GM21423 (cell line): ENCODE data around the gene ISOC1.

Experiments
- ATAC-seq: cut with Tn5 transposase; IDR thresholded peaks from one replicate; pipeline ENCODE4 v1.9.1; 2021; ENCODE audit warnings: mild to moderate bottlenecking, moderate library complexity; ENCODE audit not compliant: unreplicated experiment

ISOC1 gene

DNA sequence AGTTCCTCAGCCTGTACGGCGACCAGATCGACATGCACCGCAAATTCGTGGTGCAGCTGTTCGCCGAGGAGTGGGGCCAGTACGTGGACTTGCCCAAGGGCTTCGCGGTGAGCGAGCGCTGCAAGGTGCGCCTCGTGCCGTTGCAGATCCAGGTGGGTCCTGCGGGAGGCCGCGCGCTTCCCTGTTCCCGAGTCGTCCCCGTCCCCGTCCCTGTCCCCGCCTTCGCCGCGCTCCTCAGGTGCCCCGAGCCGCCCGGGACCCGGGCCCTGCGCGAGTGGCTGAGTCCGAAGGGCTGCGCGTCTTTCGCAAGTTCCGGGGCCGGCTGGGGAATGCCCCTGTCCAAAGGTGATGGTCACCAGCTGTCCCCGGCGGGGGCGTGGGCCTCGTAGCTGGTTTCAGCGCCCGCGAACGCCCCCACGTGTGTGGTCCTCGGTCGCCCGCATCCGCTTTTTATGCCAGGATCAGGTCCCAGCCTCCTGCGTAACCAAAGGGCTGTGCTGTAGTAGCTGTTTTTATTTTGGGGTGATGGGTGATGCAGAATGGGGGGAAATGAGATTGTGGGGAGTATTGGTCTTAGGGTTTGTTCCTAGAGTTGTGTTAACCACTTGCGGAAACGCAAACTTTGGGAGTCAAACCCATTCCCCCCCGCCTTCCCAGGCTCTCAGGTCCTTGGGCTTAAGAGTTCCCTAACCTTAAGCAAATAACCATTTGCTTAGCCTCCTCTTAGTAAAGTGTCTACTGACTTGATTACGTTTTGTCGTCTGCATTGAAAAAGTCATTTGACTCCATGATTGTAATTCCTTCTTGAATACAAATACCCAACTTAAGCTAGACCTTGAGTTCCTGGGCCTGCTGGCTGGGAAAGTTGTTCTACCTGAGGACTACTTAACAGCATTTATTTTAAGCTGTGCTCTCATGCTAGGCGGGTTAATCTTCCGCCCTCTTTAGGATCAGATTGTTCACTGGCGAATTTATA is 663 bp downstream of the ISOC1 start:
- peak; percentile 38 for ATAC-seq

DNA sequence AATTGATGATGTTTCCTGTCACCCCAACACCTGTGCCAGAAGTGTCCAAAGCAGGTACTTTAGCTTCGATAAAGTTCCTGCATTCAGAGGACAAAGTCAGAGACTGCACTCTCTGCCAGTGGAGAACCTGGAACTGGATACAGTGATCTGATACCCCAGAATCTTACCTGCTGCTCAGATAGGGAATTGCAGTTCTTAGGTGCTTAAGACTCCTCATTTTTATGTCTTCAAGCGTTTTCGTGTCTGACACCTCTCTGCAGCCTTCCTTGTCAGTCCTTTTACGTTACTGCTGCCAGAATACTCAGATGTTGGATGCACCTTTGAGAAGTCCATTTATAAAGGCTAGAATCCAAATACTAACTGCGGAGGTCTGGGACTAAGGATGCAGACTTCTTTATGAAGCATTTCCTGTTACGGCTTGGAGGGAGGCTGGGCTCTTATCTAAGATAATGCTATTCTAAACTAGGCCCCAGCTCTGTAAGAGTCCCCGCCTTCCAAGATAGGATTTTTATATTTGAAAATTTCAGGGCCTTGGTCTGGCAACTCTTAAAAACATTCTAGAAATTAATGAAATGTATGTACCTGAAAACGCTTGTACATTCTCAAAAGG is 1.9 kb downstream of the ISOC1 start:
- ATAC-seq: no peak

DNA sequence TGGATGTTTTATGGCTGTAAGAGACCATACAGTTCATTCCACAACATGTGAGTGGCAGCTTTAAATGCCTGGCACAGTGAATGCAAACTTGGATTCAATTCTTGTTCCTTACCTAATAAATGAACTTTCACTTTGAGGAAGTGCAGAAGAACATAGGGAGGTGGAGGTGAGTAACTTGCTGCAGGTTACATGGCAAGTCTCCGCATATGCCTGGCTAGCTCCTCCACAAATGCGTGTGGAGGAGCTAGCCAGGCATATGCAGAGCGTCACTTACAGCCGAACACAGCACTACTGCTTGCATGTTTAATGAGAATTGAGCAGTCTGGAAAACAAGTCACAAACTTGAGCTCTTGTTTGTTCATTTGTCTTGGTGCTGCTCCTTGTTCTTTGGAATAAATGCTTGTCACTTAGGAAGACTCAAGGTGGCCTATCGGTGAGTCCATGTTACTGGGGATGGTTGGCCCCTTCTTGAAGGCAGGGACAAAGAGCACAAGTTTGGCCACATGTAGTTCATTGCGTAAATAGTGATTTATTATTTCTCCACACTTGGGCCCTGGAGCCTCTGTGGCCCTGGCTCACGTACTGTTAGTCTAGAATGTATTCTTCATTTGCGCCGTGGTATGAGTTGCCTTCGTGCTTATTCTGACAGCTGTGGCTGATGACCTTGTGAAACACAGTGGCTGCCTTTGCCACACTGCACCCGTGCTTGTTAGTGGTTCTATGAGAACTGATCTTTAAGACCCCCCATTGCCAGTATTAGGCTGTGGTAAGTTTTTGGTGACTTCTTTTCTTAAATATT is 3.1 kb downstream of the ISOC1 start:
- no peak for ATAC-seq

DNA sequence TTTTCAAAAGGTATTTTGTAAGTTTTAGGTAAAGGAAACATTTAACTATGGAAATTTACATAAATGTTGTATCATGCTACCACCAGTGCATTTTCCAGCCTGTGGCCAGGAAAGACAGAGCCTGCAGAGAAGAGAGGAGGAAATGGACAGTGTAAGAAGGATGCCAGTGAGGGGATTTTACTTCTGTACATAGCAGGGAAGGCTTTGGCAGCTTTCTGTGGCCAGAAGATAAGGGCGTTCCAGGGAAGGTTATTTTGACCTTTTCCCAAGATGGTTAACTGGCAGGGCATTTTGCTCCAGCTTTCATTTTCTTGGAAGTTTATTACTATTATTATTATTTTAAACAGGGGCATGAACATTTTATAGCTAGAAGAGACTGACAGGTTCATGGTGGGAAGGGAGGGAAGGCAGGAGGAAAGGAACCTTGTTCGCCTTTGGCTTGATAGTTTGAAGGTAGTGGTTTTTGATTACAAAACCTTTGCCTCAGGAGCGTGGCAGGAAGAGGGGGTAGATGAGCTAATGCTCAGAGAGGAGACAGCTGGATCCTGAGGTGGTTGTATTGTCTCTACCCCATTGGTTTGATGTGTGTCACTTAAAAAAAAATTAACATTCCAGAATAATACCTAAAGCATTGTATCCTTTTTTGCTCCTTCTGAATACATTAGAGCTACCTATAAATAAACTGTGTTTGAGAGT is 4.1 kb downstream of the ISOC1 start:
- ATAC-seq: no peak

DNA sequence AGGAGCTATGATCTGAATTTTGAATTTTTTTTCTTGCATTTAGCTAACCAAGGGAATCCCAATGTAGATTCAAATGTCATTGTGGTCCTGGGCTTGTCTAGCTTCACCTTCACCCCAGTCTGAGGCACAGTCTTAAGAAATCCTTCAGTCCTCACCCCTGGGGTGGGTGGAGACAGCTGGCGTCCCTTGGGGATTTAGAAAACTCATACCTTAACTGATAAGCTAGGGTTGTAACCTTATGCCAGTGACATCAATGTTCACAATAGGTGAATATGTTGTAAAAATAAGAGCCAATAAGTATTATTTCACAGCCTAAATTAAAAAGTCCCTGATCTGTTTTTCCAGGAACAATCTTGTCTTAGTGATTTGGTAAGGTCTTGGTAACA is 4.6 kb downstream of the ISOC1 start:
- no peak for ATAC-seq

DNA sequence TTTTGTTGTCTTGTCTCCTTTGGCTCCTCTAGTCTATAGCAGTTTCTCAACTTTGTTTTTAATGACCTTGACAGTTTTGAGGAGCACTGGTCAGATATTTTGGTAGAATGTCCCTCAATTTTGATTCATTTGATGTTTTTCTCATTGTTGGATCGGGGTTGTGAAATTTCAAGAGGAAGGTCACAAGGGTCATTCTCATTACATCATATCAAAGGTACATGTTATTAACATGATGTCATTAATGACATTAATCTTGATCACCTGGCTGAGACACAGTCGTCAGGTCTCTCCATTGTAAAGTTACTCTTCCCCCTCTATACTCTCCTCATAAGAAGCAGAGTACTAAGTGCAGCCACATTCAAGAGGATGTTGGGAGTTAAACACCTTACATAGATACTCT is 7.2 kb downstream of the ISOC1 start:
- ATAC-seq: no peak

DNA sequence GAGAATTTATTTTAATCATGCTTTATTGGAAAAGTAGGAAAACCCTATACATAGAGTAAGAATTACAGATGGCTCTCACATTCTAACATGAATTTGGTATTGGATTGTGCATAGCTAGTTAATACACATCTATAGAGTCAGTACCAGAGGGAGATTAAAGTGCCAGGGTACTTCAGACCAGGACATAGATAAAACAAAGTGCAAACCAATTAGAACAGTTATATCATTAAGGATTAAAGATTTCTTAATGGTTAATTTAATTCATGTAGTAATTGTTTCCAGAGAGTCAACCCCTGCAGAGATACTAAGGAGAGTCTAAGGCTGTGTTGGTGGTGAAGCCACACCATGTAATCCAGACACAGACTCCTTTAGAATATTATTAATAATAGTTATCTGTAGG is 8.8 kb downstream of the ISOC1 start:
- ATAC-seq: no peak

DNA sequence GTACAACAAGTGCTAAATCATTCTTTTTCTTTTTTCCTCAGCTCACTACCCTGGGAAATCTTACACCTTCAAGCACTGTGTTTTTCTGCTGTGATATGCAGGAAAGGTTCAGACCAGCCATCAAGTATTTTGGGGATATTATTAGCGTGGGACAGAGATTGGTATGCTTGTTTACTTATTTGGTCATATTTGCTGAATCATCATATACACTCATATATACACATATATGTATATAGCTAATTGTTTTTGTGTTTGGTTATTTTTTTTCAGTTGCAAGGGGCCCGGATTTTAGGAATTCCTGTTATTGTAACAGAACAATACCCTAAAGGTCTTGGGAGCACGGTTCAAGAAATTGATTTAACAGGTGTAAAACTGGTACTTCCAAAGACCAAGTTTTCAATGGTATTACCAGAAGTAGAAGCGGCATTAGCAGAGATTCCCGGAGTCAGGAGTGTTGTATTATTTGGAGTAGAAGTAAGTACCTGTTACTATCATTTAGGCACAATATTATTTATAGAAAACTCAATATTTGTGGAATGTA is 10.4 kb downstream of the ISOC1 start:
- ATAC-seq: no peak

DNA sequence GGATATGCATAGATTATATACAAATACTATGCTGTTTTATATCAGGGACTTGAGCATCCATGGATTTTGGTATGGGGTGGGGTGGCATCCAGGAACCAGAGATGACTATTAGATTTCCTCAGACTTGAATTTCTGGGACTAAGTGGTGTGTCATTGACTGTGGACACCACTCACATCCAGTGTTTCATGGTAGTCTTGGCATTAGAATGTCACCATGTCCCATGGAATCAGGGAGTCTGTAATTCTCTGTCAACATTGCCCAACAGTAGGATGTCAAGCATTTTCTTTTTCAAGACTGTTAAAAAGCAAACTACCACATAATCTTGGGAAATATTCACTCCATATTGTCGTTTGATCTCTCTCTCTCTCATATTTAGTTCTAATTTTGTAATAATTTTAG is 13.1 kb downstream of the ISOC1 start:
- ATAC-seq: no peak

DNA sequence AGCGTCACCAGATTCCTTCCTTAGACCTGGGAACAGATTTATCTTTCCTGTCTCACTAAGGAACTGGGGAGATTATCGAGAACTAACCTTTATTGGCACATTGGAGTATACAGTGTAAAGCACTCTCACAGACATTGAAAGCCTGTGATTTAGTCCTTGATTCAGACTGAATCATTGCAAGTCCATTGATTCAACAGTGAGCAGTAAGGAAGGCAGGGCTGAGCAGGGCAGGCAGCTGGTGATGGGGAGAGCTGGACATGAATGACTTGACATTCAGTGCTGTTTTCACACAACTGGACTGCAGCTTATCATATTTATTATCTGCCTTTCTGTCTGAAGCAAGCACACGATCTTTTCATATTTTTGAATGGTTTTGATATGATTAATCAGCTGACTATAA is 16.2 kb downstream of the ISOC1 start:
- no peak for ATAC-seq

DNA sequence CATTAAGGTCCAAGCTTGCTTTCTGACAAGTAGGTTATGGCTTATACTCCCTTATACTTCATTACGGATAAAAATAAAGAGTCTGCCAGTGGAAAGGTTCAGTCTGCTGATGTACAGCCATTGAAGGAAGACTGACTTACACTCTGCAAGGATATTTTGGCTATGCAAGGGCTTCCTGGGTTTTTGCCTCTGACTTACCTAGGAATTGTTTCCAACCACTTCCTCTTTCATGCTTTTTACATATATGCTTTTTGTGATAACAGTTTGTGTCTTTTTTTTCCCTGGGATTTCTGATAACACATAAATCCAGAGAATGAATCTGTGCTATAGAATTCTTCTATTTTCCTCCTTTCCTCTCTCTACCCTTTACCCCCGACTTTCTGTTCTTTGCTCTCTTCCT is 16.8 kb downstream of the ISOC1 start:
- no peak for ATAC-seq

DNA sequence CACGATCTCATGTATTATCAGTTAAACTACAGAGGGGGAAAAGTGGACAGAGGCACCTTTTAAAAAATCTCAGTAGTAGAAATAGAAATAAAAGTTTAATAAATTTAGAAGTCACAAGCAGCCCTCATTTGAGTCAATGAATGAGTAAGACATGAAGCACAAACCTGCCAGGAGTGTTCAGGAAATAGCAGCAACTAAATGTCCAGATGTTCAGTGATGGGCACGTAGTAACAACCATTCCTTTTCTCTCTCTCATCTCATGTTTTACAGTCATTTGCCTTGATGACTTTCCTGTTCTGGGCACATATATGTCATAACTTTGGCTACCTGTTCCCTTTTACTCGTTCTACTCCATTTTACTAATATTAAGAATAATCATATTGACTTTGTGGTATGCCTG is 17.7 kb downstream of the ISOC1 start:
- no peak for ATAC-seq

DNA sequence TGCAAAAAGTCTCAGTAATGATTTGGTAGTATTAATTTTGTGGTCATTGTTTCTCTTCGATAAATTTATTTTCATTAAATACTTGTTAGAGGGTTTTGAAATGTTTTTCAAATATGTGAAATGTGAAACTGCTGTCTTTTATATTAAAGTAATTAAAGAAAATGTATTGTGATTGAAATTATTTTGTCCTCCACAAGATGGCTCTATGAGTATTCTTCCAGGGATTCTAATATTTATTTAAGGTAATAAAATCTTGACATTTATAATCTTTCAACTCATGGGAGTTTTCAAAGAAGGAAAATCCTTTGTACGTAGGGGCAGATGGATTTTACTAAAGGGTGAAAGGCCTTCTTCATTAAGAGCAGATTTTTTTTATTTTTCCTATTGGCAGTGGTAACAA is 19.3 kb downstream of the ISOC1 start:
- no peak for ATAC-seq

DNA sequence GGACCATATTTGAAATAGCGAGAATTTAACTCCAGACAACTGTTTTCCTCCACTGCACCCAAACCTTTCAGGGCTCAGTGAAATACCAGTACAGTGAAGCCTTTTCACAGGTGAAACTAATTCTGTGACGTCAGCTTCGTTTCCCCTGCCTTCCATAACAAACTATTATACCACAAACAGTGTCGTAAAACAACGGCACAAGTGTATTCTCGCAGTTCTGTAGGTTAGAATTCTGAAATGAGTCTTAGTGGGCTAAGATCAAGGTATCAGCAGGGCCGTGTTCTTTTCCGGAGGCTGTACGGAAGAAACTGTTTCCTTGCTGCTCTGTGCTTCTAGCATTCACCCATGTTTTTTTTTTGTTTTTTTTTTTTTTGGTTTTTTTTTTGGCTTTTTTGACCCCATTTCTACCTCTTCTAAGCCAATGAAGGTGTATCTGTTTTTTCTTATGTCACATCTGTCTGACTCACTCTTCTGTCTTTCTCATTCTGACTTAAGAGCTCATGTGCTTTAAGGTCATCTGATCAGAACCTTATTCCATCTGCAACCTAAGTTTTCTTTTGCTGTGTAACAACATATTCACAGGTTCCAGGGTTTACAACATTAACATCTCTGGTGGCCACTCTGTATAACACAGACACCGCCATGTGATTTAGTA is 20.1 kb downstream of the ISOC1 start:
- no peak for ATAC-seq

DNA sequence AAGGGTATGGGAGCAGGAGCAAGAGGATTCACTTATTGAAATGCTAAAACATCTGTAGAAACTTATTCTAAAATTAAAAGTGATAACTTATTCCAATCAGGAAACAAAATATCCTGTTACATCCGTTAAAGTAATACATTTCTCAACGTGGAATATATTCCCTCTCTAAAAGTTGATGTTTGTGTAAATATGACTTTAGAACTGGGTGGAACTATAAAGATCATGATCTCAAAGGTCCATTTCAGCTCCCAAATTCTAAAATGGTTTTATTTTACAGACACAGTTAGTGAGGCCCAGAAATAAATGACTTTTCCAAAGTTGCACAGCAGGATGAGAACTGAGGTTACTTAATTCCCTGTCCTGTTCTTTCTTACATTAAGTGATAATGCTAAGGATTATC is 21.1 kb downstream of the ISOC1 start:
- no peak for ATAC-seq

DNA sequence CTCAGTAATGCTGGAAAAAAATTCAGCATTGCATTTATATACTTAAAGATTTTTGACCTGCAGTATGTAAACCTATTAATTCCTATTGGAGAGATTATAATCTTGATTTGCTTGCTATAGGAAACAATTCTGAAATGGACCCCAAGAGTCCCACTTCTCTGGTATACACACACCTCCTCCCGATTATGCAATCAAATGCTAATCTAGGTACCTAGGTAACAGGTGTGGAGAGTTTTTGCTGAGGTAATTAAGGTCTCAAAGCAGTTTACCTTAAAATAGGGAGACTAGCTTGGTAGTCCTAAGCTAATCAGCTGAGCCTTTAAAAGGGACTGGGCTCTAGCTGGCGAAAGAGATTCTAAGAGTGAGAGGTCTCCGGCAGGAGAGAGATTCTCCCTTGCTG is 22.2 kb downstream of the ISOC1 start:
- no peak for ATAC-seq

DNA sequence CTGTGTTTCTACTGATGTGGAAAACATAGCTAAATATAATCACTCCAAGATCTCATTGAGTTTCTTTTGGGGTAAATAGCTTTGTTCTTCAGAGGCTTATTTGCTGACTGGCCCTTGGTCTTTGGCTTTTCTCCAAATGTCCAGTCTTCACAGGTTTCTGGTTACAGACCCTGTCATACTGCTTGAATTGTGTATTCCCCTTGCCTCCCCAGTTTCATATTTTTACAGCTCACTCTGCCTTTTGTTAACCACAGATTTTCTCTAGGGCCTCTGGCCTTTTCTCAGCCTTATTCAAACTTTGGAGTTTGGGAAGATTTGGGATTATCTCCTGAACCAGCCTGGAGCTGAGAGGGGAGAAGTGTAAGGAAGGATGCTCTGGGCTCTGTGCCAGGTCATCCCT is 23.9 kb downstream of the ISOC1 start:
- ATAC-seq: no peak

DNA sequence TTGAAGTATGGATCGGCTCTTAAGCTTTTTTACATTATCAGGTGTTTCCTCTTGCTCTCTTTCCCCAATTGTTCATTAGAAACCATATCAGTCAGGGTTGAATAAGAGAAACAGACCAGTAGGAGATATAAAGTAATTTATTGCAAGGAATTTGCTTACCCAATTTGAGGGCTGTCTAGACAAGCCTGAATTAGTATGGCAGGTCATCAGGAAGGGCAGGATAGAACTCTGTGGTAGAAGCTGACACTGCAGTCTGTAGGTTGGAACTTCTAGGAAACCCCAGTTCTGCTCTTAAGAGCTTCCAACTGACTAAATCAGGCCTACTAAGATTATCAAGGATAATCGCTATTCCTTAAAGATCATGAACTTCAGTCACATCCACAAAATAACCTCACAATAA is 24.3 kb downstream of the ISOC1 start:
- ATAC-seq: no peak

DNA sequence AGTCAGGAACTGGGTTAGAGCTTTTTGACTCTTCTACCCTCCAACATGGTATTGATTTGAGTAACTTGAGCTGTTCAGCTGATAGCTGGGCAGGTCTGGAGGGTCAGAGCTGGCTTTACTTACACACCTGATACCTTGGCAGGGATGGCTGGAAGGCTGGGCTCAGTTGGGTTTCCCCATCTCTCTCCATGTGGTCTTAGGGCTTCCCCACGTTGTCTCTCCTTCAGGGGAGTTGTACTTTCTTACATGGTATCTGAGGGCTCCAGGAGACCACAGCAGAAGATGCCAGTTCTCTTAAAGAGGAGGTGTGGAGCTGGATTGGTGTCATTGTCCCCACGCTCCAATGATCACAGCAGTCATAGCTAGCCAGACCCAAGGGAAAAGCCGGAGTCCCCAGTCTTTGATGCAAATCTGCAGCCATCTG is 25.6 kb downstream of the ISOC1 start:
- peak; percentile 70 for ATAC-seq

DNA sequence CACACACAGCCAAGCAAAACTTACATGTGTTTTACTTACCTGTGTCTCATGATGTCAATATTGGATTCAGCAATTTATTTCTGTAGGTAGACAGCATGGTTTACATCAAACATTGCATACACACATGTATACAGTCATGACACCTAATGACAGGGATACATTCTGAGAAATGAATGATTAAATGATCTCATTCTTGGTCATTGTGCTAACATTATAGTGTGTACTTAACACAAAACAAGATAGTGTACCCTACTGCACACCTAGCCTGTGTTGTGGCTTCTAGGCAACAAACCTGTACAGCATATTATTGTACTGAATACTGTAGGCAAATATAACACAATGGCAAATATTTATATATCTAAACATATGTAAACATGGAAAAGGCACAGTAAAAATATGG is 28.0 kb downstream of the ISOC1 start:
- ATAC-seq: no peak
